Measurements from ENCODE around the gene RBBP9.
A peak's percentile ranks its signal among the peaks of the same experiment; 100 is the strongest.
"Not testable (repeated sequence)": the region's sequence is repeated elsewhere in the genome, so short reads cannot be mapped to it uniquely, and the experiment has no call there.

The RBBP9 gene

GRCh38 chr20:18527339-18527738, 30.3 kb upstream of the RBBP9 start:
- Histone ChIP-seq H3K27ac (ENCODE audit: low read depth, low read length) (peak overlapping the region; percentile 52), H2AFZ (ENCODE audit: low read length, unreplicated experiment) (no peak overlapping the region), H3K79me2 (ENCODE audit: control insufficient read depth, insufficient read depth, low read length, unreplicated experiment) (no peaks in the 10 kb centered on the region), H3K4me3 (ENCODE audit: low read depth, low read length) (no peak overlapping the region), H3K36me3 (ENCODE audit: insufficient read depth, low read length) (peaks cover 44% of the 10 kb centered on the region), H3K4me1 (ENCODE audit: control insufficient read depth, insufficient read depth, low read length, unreplicated experiment) (peaks cover 36% of the 10 kb centered on the region), H3K27me3 (ENCODE audit: insufficient read depth, low read length) (no peaks in the 10 kb centered on the region)

- H2AFZ ChIP-seq (ENCODE audit: low read length, unreplicated experiment); H3K27ac ChIP-seq (ENCODE audit: low read depth, low read length); H3K27me3 ChIP-seq (ENCODE audit: insufficient read depth, low read length); H3K79me2 ChIP-seq (ENCODE audit: control insufficient read depth, insufficient read depth, low read length, unreplicated experiment); H3K4me3 ChIP-seq (ENCODE audit: low read depth, low read length): not testable (repeated sequence)
- Histone ChIP-seq H3K4me1 (ENCODE audit: control insufficient read depth, insufficient read depth, low read length, unreplicated experiment) (peaks cover 41% of the 10 kb centered on the region), H3K36me3 (ENCODE audit: insufficient read depth, low read length) (peaks cover 43% of the 10 kb centered on the region)
Observed at GRCh38 chr20:18526761-18527160, 29.7 kb upstream of the RBBP9 start.

GRCh38 chr20:18524646-18525045, 27.6 kb upstream of the RBBP9 start:
- Histone ChIP-seq H3K27ac (ENCODE audit: low read depth, low read length) (peak overlapping the region; percentile 60), H3K4me1 (ENCODE audit: control insufficient read depth, insufficient read depth, low read length, unreplicated experiment) (peaks cover 41% of the 10 kb centered on the region), H3K4me3 (ENCODE audit: low read depth, low read length) (0 out of 2 replicates have a peak overlapping the region, but pooled peaks have one; percentile 4), H2AFZ (ENCODE audit: low read length, unreplicated experiment) (no peak overlapping the region), H3K79me2 (ENCODE audit: control insufficient read depth, insufficient read depth, low read length, unreplicated experiment) (no peaks in the 10 kb centered on the region), H3K36me3 (ENCODE audit: insufficient read depth, low read length) (peaks cover 36% of the 10 kb centered on the region), H3K27me3 (ENCODE audit: insufficient read depth, low read length) (no peaks in the 10 kb centered on the region)

GRCh38 chr20:18523066-18523465, 26.0 kb upstream of the RBBP9 start:
- H3K79me2 ChIP-seq (ENCODE audit: control insufficient read depth, insufficient read depth, low read length, unreplicated experiment), result no peaks in the 10 kb centered on the region
- H3K4me1 ChIP-seq (ENCODE audit: control insufficient read depth, insufficient read depth, low read length, unreplicated experiment), result peaks cover 38% of the 10 kb centered on the region
- H3K27me3 ChIP-seq (ENCODE audit: insufficient read depth, low read length), result no peaks in the 10 kb centered on the region
- H3K27ac ChIP-seq (ENCODE audit: low read depth, low read length), result no peak overlapping the region
- H3K4me3 ChIP-seq (ENCODE audit: low read depth, low read length), result no peak overlapping the region
- H2AFZ ChIP-seq (ENCODE audit: low read length, unreplicated experiment), result no peak overlapping the region
- peaks cover 21% of the 10 kb centered on the region for H3K36me3 ChIP-seq (ENCODE audit: insufficient read depth, low read length)

- H3K79me2 ChIP-seq (ENCODE audit: control insufficient read depth, insufficient read depth, low read length, unreplicated experiment); H3K27me3 ChIP-seq (ENCODE audit: insufficient read depth, low read length); H2AFZ ChIP-seq (ENCODE audit: low read length, unreplicated experiment); H3K27ac ChIP-seq (ENCODE audit: low read depth, low read length); H3K4me3 ChIP-seq (ENCODE audit: low read depth, low read length): not testable (repeated sequence)
- Histone ChIP-seq H3K36me3 (ENCODE audit: insufficient read depth, low read length) (peaks cover 22% of the 10 kb centered on the region), H3K4me1 (ENCODE audit: control insufficient read depth, insufficient read depth, low read length, unreplicated experiment) (peaks cover 28% of the 10 kb centered on the region)
Observed at GRCh38 chr20:18522066-18522465, 25.0 kb upstream of the RBBP9 start.

GRCh38 chr20:18515973-18516372, 18.9 kb upstream of the RBBP9 start:
- no peak overlapping the region for H3K27ac ChIP-seq (ENCODE audit: low read depth, low read length)
- no peaks in the 10 kb centered on the region for H3K4me1 ChIP-seq (ENCODE audit: control insufficient read depth, insufficient read depth, low read length, unreplicated experiment)
- H3K27me3 ChIP-seq (ENCODE audit: insufficient read depth, low read length), result no peaks in the 10 kb centered on the region
- H2AFZ ChIP-seq (ENCODE audit: low read length, unreplicated experiment), result no peak overlapping the region
- H3K4me3 ChIP-seq (ENCODE audit: low read depth, low read length), result no peak overlapping the region
- peaks cover 17% of the 10 kb centered on the region; the same call in 1 of the 2 replicates for H3K36me3 ChIP-seq (ENCODE audit: insufficient read depth, low read length)
- H3K79me2 ChIP-seq (ENCODE audit: control insufficient read depth, insufficient read depth, low read length, unreplicated experiment), result no peaks in the 10 kb centered on the region

- no peak overlapping the region for H3K27ac ChIP-seq (ENCODE audit: low read depth, low read length)
- H3K36me3 ChIP-seq (ENCODE audit: insufficient read depth, low read length), result peaks cover 26% of the 10 kb centered on the region; the same call in 1 of the 2 replicates
- no peaks in the 10 kb centered on the region for H3K27me3 ChIP-seq (ENCODE audit: insufficient read depth, low read length)
- no peak overlapping the region for H2AFZ ChIP-seq (ENCODE audit: low read length, unreplicated experiment)
- peaks cover 2% of the 10 kb centered on the region for H3K4me1 ChIP-seq (ENCODE audit: control insufficient read depth, insufficient read depth, low read length, unreplicated experiment)
- H3K4me3 ChIP-seq (ENCODE audit: low read depth, low read length), result no peak overlapping the region
- peaks cover 4% of the 10 kb centered on the region for H3K79me2 ChIP-seq (ENCODE audit: control insufficient read depth, insufficient read depth, low read length, unreplicated experiment)
Observed at GRCh38 chr20:18514127-18514526, 17.1 kb upstream of the RBBP9 start.

GRCh38 chr20:18513208-18513607, 16.2 kb upstream of the RBBP9 start:
- peaks cover 26% of the 10 kb centered on the region; the same call in 1 of the 2 replicates for H3K36me3 ChIP-seq (ENCODE audit: insufficient read depth, low read length)
- H3K4me1 ChIP-seq (ENCODE audit: control insufficient read depth, insufficient read depth, low read length, unreplicated experiment), result peaks cover 6% of the 10 kb centered on the region
- no peak overlapping the region for H3K27ac ChIP-seq (ENCODE audit: low read depth, low read length)
- H3K79me2 ChIP-seq (ENCODE audit: control insufficient read depth, insufficient read depth, low read length, unreplicated experiment), result peaks cover 12% of the 10 kb centered on the region
- no peaks in the 10 kb centered on the region for H3K27me3 ChIP-seq (ENCODE audit: insufficient read depth, low read length)
- no peak overlapping the region for H3K4me3 ChIP-seq (ENCODE audit: low read depth, low read length)
- no peak overlapping the region for H2AFZ ChIP-seq (ENCODE audit: low read length, unreplicated experiment)

GRCh38 chr20:18511571-18511970, 14.5 kb upstream of the RBBP9 start:
- no peak overlapping the region for H3K27ac ChIP-seq (ENCODE audit: low read depth, low read length)

GRCh38 chr20:18507218-18508191, 10.5 kb upstream of the RBBP9 start, which contains the start of gene SEC23B:
SEC23B (plus strand) TSS chr20:18507940; CDS start chr20:18510836, 2,896 bp downstream.
- Histone ChIP-seq H3K79me2 (ENCODE audit: control insufficient read depth, insufficient read depth, low read length, unreplicated experiment) (peaks cover 15% of the 10 kb centered on the region), H3K36me3 (ENCODE audit: insufficient read depth, low read length) (peaks cover 14% of the 10 kb centered on the region; the same call in 1 of the 2 replicates), H3K27ac (ENCODE audit: low read depth, low read length) (peak within 1 kb of the TSS; percentile 85), H2AFZ (ENCODE audit: low read length, unreplicated experiment) (peak within 1 kb of the TSS; percentile 93), H3K4me3 (ENCODE audit: low read depth, low read length) (peak within 1 kb of the TSS; percentile 86), H3K4me1 (ENCODE audit: control insufficient read depth, insufficient read depth, low read length, unreplicated experiment) (peaks cover 12% of the 10 kb centered on the region), H3K27me3 (ENCODE audit: insufficient read depth, low read length) (no peaks in the 10 kb centered on the region)

More at GRCh38 chr20:18511571-18511970, 14.5 kb upstream of the RBBP9 start:
- H3K79me2 ChIP-seq (ENCODE audit: control insufficient read depth, insufficient read depth, low read length, unreplicated experiment), result peaks cover 15% of the 10 kb centered on the region
- H2AFZ ChIP-seq (ENCODE audit: low read length, unreplicated experiment), result no peak overlapping the region
- H3K4me1 ChIP-seq (ENCODE audit: control insufficient read depth, insufficient read depth, low read length, unreplicated experiment), result peaks cover 11% of the 10 kb centered on the region
- no peak overlapping the region for H3K4me3 ChIP-seq (ENCODE audit: low read depth, low read length)
- H3K27me3 ChIP-seq (ENCODE audit: insufficient read depth, low read length), result no peaks in the 10 kb centered on the region
- H3K36me3 ChIP-seq (ENCODE audit: insufficient read depth, low read length), result peaks cover 20% of the 10 kb centered on the region; the same call in 1 of the 2 replicates
